ENCODE measurements around the gene GPC3.

GPC3 gene

DNA sequence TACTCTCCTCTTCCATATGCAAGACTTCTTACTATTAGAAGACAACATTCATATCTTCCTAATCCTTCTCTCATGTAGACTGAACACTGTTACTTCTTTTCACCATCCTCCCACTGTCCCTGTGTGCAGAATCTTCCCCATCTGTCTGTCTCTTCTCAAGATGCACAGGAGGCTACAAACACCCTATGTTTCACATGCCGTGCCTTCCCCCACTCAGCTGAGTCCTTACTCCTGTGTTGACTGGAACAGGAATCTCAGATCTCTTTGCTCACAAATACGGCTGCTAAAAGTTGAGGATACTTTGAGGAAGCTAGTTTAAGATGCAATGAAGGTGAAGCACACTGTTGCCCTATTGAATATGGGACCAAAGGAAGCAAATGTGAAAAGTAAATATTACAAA lies 401.6 kb downstream of the GPC3 start:
- in situ Hi-C loops (cut with HindIII; ENCODE audit: low sequenced_read_pairs) = no loop called here

DNA sequence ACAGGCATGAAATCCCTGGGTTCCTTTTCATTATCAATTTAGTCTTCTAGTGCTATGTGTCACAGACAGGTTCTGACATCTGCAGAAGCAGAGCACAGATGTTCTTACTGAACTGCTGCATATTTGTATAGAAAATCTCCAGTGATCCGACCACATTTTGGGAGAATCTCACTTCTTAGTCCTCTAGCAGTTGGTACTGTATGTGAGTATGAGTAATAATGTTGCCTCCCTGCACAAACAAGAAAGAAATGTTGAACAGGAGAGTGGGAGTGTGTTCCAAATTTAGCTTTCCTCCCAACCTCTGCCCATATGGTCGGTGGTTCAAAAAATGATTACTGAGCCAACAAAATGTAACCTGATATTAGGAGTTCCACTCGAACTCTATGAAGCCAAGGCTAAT lies 404.8 kb downstream of the GPC3 start:
- in situ Hi-C loops (cut with HindIII; ENCODE audit: low sequenced_read_pairs) = no loop called here

DNA sequence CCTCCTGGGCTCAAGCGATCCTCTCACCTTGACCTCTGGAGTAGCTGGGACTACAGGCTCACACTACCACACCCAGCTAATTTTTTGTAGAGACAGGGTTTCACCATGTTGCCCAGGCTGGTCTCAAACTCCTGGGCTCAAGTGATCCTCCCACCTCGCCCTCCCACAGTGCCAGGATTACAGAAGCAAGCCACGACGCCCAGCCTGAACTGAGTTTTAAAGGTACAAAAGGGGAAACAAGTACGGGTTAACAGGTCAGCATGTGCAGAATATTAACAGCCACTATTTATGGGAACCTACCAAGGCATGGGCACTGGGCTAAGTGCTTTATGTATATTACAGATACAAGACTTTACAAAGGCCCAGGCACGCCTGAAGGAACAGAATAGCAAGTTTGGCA lies 405.8 kb downstream of the GPC3 start:
- in situ Hi-C loops (cut with HindIII; ENCODE audit: low sequenced_read_pairs) = no loop called here

DNA sequence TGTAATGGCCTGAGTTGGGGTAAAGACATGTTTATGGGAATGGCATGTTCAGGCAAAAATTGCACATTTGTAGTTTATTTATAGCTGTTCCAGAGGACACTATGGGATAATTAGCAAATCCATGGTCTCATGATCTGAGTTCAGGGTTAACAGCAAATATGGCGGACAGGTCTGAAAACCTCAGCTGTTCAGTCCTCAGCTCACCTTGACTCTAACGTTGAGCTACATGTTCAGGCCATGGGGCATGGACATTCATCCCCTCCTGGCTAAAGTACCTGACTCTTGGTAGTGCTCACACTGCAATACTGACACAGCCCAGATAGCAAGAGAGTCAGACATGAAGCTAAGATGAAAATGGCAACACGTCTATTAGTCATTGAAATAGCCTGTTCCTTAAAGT lies 408.5 kb downstream of the GPC3 start:
- in situ Hi-C loops (cut with HindIII; ENCODE audit: low sequenced_read_pairs) = no loop called here

DNA sequence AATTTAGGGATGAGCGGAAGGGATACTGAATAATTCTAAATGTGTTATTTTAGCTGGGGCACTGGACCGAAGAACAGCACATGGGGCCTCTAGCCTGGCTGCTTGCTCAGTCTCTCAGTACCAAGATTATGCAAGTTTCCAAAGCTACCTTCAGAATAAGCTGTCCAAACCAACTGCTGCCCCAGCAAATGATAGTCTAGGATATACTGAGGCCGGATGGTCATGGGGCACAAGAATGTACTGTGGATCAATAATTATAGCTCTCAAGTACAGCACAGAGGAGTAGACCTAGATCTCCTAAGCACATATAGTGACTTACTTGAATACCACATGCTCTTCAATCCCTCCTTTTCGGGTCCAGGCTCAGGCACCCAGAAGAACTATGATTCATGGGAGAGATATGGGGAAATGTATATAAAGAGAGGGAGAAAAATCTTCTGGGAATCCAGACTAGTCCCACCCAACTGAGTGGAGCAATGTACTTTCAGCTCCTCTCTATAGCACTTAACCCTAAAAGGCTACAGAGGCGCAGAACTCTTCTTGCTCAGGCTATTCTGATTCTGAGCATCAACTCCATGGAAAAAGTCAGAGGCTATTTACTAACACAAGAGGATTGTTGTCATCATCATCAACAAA lies 409.8 kb downstream of the GPC3 start:
- in situ Hi-C loops (cut with HindIII; ENCODE audit: low sequenced_read_pairs) = no loop called here

DNA sequence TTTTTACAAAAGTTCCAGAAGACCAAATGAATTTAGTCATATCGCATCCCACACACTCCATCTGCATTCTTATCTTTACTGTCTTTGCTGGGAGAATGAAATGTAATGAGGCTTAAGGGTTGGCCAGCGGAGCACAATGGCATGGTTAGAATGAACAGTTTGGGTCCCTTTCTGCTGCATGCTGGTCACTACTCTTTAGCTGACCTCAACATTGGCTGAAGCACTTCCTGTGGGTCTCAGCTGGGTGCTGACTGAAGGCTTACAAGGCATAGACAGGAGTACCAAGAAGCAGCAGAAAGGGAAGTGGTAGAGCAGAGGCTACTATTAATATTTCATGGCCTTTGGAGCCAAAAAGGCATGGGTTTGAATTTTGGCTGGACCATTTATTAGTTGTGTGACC lies 410.7 kb downstream of the GPC3 start:
- in situ Hi-C loops (cut with HindIII; ENCODE audit: low sequenced_read_pairs) = no loop called here

DNA sequence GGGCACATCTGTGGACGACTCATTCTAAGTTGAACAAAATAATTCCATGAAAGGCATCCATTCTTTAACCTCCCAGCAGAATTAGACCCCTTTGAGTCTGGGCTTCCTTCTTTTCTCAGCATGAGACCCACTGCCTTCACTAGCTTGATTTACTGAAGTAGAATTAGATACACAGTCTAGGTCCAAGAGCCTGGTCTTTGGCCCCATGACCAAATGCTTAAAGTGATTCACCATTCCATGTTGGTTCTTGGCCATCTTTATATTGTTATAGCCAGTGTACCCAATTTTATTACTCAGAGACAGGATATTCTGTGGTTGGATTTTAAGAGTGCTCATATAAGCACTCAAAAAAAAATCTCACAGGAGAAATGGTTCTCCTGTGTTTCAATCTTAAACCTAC lies 414.8 kb downstream of the GPC3 start:
- in situ Hi-C loops (cut with HindIII; ENCODE audit: low sequenced_read_pairs) = no loop called here

DNA sequence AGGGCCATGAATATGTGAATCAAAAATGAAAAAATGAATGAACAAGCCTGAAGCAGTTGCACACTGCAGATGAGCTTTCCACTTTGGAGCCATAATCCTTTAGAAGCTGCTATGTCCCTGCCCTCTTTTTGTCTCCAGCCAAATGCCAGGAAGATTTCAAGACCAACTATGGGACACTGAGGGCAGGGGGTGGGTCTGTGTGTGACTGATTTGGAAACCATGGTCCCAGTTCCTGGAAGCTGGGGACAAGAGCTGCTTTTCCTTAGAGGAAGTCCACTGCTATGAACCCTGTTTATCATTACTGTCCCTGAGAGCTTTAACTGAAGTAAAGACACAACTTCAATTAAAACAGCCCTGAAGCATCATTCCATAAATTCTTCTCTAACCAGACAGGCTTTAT lies 416.2 kb downstream of the GPC3 start:
- in situ Hi-C loops (cut with HindIII; ENCODE audit: low sequenced_read_pairs) = no loop called here

DNA sequence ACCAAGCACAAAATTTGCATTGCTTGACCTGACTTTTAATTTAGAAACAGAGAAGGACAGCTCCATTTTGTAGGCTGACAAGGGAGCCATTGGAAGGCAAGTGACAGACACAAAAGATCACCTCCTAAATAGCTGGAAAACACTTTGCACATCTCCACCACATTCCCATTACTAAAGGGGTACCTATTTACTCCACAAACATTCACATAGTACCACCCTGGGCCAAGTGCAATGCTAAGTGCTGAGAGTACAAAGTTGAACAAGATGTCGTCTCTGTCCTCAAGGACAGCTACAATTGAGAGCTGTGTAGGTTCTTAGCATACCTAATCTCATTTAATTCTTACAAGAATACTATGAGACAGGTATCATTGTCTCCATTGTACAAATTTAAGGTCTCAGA lies 417.3 kb downstream of the GPC3 start:
- in situ Hi-C loops (cut with HindIII; ENCODE audit: low sequenced_read_pairs) = no loop called here

DNA sequence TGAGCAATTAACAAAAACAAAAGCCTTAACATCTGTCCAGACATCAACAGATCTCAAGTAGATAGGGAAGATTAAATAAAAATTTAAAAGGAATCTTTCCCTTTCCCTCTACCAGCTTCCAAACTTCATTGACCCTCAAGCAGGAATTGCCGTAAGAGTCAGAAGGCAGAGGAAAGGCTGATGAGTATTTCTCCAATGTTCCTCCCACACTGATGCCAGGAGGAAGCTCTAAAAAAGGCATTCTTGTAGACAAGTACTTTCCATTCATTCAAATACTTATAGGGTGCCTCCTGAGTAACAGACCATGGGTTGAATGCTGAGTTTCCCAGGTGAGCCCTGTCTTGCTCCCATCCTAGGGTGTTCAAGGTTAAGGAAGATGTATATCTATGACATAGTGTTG lies 418.5 kb downstream of the GPC3 start:
- in situ Hi-C loops (cut with HindIII; ENCODE audit: low sequenced_read_pairs) = no loop called here

DNA sequence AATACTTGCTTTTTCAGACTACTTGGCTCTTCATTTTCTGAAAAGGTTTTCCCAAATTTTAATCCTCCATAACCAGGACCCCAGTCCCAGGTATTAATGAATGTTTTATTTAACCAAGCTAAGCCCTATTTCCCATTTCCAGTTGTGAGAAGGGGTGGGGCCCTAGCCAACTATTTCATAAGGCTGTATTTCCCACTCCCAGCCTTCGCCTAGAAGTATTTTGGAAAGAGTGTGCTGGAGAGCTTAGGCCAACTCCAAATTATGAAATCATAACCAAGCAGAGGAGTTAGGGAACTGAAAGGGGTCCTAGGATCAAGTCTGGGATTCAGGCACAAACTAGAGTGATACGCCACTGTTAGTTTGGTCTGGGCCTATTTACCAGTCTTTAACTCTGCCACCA lies 421.7 kb downstream of the GPC3 start:
- in situ Hi-C loops (cut with HindIII; ENCODE audit: low sequenced_read_pairs) = no loop called here

DNA sequence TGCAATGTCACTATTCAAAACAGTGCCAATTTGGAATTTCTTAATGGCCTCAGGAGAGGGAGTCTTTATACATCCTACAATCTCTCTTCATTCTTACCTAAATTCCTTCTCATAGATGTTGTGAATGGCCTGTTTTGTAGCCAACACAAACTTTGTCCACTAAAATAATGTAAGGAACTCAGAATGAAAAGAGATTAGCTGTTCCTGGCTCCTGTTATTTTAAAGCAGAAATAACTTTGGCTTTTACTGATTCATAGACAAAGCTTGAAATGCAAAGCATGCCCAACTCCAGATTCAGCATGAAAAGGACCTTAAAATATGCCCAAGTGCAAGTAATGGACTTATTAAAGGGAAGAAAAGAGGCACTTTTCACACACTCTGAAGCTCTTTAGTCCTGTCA lies 424.1 kb downstream of the GPC3 start:
- in situ Hi-C loops (cut with HindIII; ENCODE audit: low sequenced_read_pairs) = no loop called here

DNA sequence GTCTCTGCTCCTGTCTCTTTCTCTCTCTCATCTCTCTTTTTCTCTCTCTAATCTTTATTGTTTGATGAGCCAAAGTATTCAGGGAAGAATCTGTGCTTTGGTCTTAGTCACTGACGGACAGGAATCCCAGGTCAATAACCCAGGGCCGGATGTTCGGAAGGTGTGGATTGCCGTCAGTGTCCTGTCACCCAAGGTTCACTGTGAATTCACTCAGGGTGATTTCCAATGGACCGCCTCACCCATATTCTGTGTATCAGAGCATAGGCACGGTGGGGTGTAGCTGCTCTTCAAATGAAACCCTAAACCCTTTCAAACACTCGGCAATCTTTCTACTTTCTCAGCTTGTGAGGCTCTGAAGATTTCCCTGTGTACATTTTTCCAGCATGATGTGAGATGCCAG lies 425.5 kb downstream of the GPC3 start:
- in situ Hi-C loops (cut with HindIII; ENCODE audit: low sequenced_read_pairs) = no loop called here

DNA sequence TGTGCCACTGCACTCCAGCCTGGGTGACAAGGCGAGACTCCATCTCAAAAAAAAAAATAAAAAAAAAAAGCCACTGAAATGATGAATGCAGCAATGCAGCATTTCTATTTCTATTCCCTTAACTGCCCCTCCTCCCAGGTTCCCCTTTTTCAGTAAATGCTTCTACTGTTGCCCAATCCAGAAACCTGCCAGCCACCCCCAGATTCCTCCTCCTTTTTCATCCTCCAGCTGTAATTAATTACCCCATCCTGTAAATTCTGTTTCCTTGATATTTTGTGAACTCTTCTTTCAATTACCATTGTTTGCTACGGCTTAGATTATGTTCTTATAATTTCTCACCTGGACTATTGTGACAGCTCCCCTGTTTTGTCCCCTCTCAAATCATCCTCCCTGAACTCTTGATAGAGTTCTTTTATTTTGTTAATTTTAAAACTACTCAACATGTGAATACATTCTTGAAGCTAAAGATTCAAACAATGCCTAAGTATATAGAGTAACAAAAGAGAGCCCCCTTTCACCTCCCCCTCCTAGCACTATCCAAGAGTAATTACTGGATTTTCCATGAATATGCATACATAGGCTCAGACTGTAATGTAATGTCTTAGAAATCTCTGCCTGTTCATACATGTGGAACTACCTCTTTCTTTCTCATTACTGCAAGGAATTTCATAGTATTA lies 429.5 kb downstream of the GPC3 start:
- in situ Hi-C loops (cut with HindIII; ENCODE audit: low sequenced_read_pairs) = no loop called here

DNA sequence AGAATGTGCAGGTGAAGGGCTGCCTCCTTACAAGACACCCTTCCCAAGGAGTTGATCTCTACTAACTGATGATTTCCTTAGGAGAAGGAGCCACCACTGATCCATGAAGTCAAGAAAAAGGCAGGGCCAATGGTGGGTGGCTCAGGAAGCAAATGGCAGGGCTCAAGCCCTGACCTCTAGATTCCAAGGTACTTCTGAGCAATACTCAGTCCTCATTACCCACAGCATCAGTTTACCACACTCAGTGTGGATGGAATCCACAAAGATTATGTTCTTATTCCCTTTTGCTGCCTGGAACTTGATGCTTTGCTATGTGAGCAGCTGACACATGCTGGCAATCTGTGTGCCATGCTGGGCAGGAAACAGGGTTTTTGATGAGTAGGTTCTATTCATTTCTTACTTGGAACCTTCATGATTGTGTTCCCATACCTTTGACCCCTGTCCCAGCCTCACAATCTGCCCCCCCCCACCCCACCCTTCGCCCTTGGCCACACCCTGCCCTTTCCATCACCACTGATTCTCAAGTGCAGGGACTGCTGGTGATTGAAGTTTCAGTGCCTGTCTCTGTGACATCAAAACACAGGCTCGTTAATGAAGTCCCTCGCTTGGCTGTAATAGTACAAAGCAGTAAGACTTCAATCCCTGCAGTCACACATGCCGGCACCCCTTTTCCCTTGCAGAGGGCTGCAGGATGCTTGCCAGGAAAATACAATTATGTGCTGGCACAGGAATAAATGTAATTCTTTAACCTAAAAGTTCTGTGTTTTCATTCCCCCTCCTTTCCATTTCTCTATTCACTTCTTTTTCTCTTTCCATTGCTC lies 434.5 kb downstream of the GPC3 start:
- in situ Hi-C loops (cut with HindIII; ENCODE audit: low sequenced_read_pairs) = no loop called here

DNA sequence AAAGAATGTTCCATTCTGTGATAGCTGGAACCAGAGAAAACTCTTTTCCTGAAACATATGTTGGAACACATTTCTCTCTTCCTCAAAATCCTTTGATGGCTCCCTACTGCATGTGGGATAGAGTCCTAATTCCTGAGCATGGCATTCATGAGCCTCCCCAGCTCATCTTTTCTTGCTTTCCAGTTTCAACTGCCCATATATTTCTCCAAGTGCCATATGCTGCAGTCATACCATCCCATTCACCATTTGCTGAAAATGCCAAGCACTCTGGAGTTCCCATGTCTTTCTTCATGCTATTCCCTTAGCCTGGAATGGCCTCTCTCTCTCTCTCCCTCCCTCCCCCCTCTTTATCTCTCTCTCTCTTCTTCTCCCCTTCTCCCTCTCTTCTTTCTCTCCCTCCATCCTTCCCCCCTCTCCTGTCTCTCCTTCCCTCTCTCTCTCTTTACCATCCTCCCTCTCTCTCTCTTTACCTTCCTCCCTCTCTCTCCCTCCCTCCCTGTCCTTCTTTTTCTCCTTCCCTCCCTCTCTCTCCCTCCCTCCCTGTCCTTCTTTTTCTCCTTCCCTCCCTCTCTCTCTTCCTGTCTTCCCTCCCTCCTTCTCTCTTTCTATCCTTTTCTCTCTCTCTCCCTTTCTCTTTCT lies 436.0 kb downstream of the GPC3 start:
- in situ Hi-C loops (cut with HindIII; ENCODE audit: low sequenced_read_pairs) = no loop called here

DNA sequence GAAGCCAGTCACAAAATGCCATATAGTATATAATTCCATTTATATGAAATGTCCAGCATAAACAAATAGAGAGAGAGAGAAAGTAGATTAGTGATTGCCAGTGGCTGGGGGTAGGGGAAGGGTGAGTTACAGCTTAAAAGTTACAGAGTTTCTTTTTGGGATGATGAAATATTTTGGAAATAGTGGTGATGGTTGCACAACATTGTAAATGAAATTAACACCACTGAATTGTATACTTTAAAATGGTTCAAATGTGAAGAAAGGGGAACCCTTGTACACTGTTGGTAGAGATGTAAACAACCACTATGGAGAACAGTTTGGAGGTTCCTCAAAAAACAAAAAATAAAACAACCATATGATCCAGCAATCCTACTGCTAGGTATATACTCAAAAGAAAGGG lies 439.0 kb downstream of the GPC3 start:
- in situ Hi-C loops (cut with HindIII; ENCODE audit: low sequenced_read_pairs) = no loop called here

DNA sequence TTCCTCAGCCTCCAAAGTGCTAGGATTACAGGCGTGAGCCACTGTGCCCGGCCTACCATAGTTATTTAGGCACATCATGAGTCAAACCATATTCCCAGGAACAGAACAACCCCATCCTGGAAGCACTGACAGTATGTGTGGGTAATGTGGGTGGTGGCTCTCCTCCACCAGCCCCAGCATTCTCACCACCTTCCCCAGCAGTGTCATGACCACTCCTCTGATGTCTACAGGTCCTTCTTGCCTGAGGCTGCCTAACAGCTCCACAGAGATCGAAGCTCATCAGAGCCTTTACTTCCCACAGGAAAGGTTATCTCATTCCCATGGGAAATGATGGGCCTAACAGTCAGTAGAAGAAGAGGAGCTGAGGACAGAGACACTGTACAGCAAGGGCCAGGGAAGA lies 440.6 kb downstream of the GPC3 start:
- in situ Hi-C loops (cut with HindIII; ENCODE audit: low sequenced_read_pairs) = no loop called here

DNA sequence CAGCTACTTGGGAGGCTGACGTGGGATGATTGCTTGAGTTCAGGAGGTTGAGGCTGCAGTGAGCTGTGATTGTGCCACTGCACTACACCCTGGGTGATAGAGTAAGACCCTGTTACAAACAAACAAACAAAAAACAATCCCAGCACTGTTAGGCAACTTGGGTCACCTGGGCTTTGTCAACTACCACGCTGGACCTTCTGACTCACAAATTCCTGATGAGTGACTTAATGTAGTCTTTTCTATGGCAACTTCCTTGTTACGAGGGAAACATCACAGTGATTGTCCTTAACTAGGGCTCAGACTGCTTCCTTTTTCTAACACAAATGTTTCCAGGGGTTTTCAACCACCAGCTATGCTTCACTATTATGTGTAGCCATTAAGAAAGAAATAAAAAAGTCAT lies 441.3 kb downstream of the GPC3 start:
- in situ Hi-C loops (cut with HindIII; ENCODE audit: low sequenced_read_pairs) = no loop called here

DNA sequence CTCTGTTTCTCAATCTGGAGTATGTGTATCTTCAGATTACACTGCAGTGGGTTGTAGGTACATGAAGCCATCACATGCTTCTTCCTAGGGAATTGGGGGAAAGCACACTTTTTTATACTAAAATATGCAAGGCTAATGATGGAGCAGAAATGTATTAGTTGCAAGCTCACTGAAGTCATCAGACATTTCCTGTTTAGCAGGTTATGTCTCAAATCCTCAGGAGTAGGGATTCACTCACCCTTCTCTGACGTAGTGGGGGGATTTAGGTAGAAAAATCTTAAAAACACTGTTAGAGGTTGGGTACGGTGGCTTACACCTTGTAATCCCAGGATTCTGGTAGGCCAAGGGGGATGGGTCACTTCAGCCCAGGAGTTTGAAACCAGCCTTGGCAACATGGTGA lies 441.7 kb downstream of the GPC3 start:
- in situ Hi-C loops (cut with HindIII; ENCODE audit: low sequenced_read_pairs) = no loop called here

DNA sequence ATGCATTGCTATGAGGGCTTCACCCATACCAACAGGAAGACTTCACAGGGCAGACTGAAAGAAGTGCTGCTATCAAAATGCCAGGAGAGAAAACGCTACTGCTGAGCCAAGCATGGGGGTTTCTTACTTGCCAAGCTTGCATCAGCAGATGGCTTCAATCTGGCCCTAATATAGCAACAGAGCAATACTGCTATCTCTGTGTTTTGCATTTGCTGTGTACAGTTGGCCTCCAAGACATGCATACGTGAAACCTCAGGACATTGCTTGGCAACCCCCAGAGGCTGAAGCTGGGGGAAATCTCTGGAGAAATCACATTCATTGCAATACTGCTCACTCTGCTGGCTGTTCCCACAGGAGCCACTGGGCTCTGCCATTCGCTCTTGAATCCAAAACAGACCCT lies 442.9 kb downstream of the GPC3 start:
- in situ Hi-C loops (cut with HindIII; ENCODE audit: low sequenced_read_pairs) = no loop called here

DNA sequence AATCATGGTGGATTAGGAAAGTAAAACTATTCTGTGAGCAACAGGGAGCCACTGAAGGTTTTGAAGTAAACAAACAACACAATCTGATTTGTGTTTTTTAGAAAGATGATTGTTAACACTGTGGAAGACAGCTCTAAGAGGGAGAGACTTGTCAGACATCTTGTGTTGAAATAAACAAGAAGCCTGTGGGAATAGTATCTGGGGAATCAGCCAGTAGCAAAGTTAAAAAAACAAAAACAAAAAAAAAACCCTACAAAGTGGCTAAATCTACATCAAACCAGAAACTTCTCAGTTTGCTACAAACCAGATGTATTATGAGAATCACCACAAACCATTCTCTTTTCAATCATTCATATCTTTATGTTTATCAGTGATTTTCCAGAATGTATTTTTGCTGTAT lies 444.4 kb downstream of the GPC3 start:
- in situ Hi-C loops (cut with HindIII; ENCODE audit: low sequenced_read_pairs) = no loop called here

All from endothelial cell of hepatic sinusoid (primary cell).